HG02642 (cell line): ENCODE measurements around the gene MSI2.

Source experiments
- ATAC-seq: cut with Tn5 transposase; IDR thresholded peaks from one replicate; pipeline ENCODE4 v1.9.1; 2021; ENCODE audit warnings: mild to moderate bottlenecking; ENCODE audit not compliant: unreplicated experiment, poor library complexity

Gene MSI2

GRCh38 chr17:57662644-57663308 is 406.5 kb downstream of the MSI2 start:
- ATAC-seq, result no peak

- ATAC-seq, result no peak
Measured at GRCh38 chr17:57663326-57664070, 407.2 kb downstream of the MSI2 start.

GRCh38 chr17:57665128-57665527 is 408.8 kb downstream of the MSI2 start:
- no peak for ATAC-seq

DNA sequence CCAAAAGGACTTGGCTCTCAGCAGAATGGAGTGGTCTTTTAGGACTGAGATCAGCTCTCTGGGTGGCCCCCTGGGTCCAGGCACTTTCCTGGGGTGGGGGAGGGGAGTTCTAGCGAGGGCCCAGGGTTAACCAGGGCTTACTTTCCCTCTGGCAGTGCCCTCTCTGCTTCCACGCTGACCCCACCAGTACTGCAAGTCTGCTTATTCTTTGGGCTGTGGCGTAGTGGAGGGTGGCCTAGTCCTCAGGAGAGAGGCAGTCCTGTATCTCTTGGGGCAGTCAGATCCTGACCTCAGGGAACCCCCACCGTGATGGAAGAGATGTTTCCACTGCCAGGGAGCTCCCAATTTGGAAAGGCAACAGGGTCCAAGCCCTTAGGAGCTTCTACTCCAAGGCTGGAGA is 409.4 kb downstream of the MSI2 start:
- no peak for ATAC-seq

DNA sequence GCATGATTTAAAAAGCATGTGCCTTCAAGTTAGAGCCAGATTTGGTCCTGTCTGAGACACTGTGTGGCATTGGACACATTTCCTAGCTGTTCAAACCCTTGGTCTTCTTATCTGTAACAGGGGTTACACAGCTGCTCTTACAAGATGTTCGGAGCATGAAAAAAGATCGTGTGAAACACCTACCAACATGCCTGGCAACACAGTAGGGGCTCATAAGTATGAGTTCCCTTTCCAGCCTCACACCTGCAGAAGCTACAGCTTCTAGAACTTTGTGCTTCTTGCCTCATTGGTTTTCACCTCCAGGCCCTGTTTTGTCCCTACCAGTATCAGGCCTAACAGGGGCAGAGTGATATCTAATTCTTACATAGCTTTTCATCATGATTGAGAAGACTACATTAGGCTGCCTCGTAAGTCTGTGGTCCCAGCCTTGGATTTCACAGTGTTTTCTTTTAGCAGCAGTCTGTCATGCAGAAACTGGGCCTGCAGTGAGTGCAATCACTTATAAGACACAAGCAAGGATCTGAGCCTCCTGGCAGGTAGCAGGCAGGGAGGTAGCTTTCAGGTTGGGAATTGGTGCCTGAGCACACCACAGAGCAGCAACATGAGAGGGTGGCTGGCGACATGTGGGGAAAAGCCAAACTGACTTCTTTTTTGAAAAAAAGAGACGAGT is 410.0 kb downstream of the MSI2 start:
- no peak for ATAC-seq

GRCh38 chr17:57666946-57667345 is 410.6 kb downstream of the MSI2 start:
- ATAC-seq, result no peak

DNA sequence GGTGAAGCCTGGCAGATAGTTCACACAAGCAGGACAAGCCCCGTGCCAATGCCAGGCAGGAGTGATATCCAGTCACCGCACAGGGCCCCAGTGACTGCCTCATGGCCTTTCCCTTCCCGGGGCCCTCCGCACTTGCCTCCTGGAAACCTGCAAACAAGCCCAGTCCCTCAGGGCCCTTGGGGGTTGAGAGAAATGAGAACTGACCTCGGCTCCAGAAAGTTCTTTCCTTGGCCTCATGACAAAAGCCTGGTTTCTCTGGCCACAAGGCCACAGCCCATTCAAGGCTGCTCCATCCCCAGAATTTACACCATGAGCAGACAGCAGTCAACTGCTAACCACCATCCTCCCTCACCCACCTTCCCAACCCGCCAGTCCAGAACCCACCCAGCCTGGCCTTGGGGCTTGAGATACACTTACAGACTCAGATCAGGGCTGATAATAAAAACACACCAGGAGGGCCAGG is 411.2 kb downstream of the MSI2 start:
- ATAC-seq, result no peak

DNA sequence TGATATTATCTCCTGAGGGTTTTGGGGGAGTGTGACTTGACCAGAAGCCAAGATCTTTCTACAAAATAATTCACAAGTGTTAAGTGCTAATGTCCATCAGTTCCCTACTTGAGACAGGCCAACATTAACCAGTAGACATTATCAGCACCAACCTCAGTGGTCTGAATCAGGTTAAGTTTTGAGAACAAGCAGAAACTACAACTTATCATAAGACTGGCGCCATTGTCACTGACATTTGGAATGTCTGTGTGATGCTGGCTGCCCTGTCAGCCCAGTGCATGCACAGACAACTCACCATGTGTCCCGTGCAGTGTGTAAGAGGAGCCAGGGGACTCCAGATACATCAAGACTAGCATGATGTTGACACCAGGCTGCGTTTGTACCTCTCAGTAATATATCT is 412.0 kb downstream of the MSI2 start:
- no peak for ATAC-seq

DNA sequence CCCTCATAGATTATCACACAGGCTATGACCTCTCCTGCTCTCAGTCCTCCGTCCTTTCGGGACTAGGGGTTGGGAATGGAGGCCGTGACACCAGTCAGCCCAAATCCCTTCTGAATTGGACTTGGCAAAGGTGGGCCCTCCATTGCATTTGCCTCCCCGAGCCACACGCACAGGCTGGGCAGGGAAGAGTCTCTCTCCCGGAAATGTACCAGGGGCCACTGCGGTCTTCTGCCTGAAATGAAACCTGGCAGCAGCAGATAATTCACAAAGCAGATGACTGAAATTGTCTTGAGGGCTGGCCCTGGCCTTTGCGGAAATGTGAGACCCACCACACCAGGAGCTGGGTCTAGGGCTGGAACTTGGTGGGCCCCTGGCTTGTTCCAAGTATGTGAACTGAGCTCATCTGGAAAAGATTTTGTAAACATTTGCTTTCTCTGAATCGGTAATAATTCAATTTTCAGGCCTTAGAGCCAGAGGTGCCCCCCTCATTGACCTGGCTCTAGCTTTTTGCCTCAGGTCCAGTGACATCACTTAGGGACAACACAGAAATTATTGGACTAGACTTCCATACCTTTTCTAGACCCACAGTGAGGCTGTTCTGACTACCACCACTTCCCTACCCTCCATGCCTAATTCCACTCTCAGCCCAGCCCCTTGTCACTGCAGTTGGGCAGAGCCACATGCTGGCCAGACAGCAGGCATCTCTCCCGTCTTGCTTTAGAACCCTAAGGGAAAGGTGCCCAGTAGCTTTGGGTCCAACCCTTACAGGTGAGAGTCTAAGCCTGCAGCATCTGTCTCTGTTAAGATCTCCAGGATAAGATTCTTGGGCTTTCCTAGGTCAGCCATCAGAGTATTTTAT is 413.6 kb downstream of the MSI2 start:
- no peak for ATAC-seq

DNA sequence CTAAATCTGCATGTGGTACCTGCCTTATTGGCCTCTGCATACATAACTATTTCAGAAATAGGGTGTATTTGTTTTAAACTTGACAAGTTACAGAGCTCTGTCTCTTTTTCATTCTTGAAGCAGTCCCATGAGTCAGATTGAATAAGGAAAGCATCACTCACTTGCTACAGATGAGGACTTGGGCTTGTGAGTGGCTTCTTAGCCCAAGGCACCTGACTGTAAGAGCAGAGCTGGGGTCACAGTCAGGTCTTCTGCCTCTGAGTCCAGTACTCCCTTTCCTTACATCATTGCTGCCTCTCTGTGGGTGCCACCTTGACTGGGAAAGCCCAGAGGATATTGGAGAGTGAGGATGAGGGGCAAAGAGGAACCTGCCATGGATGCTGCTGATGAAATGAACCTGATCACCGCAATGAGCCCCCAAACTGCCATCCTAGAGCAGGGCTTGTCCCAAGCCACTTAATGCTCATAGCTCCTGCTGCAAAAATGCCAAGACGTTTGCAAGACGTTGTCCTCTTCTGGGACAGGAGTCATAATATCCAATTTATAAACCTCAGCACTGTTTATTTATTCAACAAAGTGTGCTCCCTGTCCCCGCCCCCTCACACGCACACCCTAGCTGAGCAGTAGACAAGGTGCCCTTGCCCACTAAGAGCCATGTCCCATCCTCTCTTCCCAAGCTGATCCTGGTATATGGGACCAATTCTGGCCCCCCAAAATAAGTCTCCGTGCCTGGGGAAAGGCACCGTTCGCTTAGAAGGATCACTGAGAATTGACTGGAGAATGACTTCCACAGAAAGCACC is 414.6 kb downstream of the MSI2 start:
- no peak for ATAC-seq

- ATAC-seq, result peak; percentile 67
Measured at GRCh38 chr17:57671667-57672632, 415.6 kb downstream of the MSI2 start.

GRCh38 chr17:57672971-57673370 is 416.6 kb downstream of the MSI2 start:
- ATAC-seq, result no peak

DNA sequence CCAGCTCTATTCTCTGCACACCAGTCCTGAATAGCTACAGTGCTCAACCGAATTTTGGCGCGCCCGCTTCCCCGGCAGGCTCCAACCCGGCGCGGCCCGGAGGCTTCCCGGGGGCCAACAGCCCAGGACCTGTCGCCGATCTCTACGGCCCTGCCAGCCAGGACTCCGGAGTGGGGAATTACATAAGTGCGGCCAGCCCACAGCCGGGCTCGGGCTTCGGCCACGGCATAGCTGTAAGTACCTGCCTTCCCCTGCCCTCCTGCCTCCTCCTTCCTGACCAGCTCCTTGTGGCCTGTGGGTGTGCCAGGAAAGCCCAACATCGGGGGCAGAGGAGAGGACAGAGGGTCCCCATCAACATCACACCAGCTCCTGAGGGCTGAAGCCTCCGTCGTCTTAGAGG is 418.6 kb downstream of the MSI2 start:
- no peak for ATAC-seq

DNA sequence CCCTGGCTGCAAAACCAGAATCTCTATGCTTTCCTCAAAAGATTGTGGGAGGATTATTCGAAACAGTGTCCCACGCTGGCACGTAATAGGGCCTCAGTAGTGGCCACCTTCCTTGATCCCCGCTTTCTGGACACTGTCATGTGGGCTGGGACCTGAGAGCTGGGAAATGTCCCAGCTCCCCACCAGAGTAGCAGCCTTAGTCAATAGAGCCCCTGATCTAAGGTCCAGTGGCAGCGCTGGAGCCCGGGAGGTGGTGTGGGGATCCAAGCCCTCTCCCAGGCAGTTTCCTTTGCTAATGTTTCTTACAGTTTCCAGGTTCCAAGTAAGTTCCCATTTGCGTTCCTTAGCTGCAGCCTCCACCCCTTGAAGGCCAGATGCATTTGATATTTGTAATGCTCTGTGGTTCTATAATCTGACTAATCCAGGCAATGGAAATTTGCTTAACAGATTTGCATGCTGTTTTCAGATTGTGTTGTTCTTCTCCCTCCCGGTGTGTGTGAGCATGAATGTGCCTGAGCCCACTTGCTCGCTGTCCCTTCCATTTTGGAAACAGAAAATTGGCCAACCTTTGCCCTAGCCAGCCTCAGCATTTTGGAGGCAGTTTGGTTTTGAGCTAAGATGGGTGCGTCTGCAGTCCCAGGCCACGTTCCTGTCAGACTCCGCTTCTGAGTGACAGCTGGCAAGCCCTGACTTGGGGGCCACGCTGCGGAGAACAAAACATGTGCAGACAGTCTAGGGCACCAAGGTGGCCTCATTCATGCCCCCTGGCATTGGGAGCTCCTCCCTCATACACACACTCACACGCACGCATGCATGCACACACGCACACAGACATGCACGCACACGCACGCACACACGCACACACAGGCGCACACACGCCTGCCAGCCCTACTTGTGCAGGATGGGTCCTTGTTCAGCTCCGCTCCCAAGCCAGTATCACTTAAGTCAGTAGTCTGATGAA is 419.4 kb downstream of the MSI2 start:
- no peak for ATAC-seq

GRCh38 chr17:57676543-57676942 is 420.2 kb downstream of the MSI2 start:
- ATAC-seq, result no peak

DNA sequence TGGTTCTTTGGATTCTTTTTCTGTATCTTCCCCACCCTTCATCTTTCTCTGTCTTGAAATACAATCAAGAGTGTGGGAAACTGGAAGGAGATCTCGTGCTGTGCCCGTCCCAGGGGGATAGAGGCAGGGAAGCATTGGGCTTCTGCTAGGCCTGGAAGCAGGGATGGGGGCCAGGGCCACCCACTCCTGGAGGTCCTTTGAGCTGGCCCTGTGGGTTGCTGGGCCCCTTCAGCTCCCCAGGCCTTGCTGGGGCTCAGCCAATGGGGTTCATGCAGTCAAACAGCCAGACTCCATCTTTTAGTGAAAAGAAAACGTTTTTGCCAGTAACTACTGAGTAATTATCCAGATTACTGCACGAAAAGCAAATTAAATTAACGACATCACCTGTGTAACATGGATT is 421.0 kb downstream of the MSI2 start:
- no peak for ATAC-seq

DNA sequence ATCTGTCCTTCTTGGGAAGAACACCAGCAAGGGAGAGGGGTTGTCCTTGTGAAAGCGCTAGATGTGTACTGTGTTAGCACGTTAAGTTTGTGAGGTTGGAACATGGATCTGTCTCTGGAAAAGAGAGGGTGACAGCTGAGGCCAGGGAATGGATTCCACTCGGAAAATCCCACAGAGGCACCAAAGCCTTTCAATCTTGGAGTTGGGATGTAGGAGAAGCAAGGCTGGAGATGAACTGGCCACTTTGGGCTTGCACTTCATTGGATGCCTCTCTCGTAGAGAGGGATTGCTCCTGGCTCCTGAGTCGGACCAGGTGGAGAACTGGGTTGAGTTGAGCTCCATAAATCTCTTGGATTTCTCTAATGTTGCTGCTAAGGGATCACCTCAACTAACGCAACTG is 421.5 kb downstream of the MSI2 start:
- no peak for ATAC-seq
